Smooth muscle cell (in vitro differentiated cells): ENCODE data around the gene RAB3GAP2. TPM values are rescaled to one million over a fixed set of nuclear protein-coding genes. Genes with fewer than 3 reads are reported as not detected.
"Not testable (repeated sequence)": the region's sequence is repeated elsewhere in the genome, so short reads cannot be mapped to it uniquely, and the experiment has no call there.

Experiments used
- DNase-seq: peaks from one replicate; lab custom pipeline; 2025; ENCODE audit not compliant: unreplicated experiment; lab: John Stamatoyannopoulos, UW
- H2AFZ ChIP-seq: fragments of 200-600 bp; sonication (generic); 2 replicates; pipeline ENCODE4 v1.6.0; 2016; ENCODE audit warnings: antibody characterized with exemption, low read depth, mild to moderate bottlenecking
- H3F3A ChIP-seq: fragments of 200-600 bp; sonication (generic); 2 replicates; pipeline ENCODE4 v1.6.0; 2017; ENCODE audit warnings: antibody characterized with exemption, low read depth
- H3K27ac ChIP-seq: fragments of 200-600 bp; sonication (generic); 2 replicates; pipeline ENCODE4 v1.5.1; 2016; ENCODE audit warnings: low read depth, mild to moderate bottlenecking
- H3K27me3 ChIP-seq: fragments of 200-600 bp; sonication (generic); 2 replicates; pipeline ENCODE4 v1.6.1; 2016; ENCODE audit warnings: low read depth, mild to moderate bottlenecking
- H3K36me3 ChIP-seq: fragments of 200-600 bp; sonication (generic); 2 replicates; pipeline ENCODE4 v1.5.1; 2016; ENCODE audit warnings: low read depth
- H3K4me1 ChIP-seq: fragments of 200-600 bp; sonication (generic); 2 replicates; pipeline ENCODE4 v1.5.1; 2016; ENCODE audit warnings: low read depth
- H3K4me2 ChIP-seq: fragments of 200-600 bp; sonication (generic); 2 replicates; pipeline ENCODE4 v1.6.0; 2016; ENCODE audit warnings: mild to moderate bottlenecking
- H3K4me3 ChIP-seq: fragments of 200-600 bp; sonication (generic); 2 replicates; pipeline ENCODE4 v1.5.1; 2016; ENCODE audit warnings: mild to moderate bottlenecking
- H3K79me2 ChIP-seq: fragments of 200-600 bp; sonication (generic); 2 replicates; pipeline ENCODE4 v1.6.0; 2016; ENCODE audit warnings: low read depth, mild to moderate bottlenecking
- H3K9ac ChIP-seq: fragments of 200-600 bp; sonication (generic); 2 replicates; pipeline ENCODE4 v1.6.0; 2016; ENCODE audit warnings: low read depth
- H3K9me3 ChIP-seq: fragments of 200-600 bp; sonication (generic); replicated peaks from 2 replicates; pipeline ENCODE4 v1.5.1; 2016; ENCODE audit warnings: low read depth
- H4K20me1 ChIP-seq: fragments of 200-600 bp; sonication (generic); 2 replicates; pipeline ENCODE4 v1.6.0; 2016; ENCODE audit warnings: low read depth
- CTCF ChIP-seq: fragments of 200-600 bp; sonication (generic); IDR thresholded peaks from 2 replicates; pipeline ENCODE4 v1.5.1; 2017; ENCODE audit warnings: borderline replicate concordance, mild to moderate bottlenecking, antibody characterized with exemption; ENCODE audit not compliant: insufficient read depth, poor library complexity, severe bottlenecking
- WGBS: methylation state at CpG from one replicate; pipeline ENCODE4 v1.1.7; 2016; ENCODE audit warnings: low lambda C conversion rate; 5-methylcytosine and 5-hydroxymethylcytosine counted together
- polyA plus RNA-seq: library from polyadenylated mRNA; unstranded; fragments of >200 nt; fragmentation: Nextera tagmentation; extraction: Ambion mirVana; gene quantifications from 2 replicates; pipeline ENCODE4 v1.2.1, GENCODE V29; 2016
- total RNA-seq: library from RNA; depleted of rRNA; stranded (reverse); fragments of >200 nt; gene quantifications from 2 replicates; pipeline ENCODE4 v1.2.3, GENCODE V29; 2014

RAB3GAP2 gene
- total and polyA plus RNA-seq, 2 experiments from 2014 or later = 12.9 to 33.0 TPM

- H3K27me3 ChIP-seq = no peaks in the 10 kb centered on the region
- peaks cover 9% of the 10 kb centered on the region for H3K36me3 ChIP-seq
- no peak overlapping the region for H3K9ac ChIP-seq
- no peaks in the 10 kb centered on the region for H3K9me3 ChIP-seq
- no peak overlapping the region for H3K4me2 ChIP-seq
- DNase-seq = no peak
- no peak overlapping the region for H3K4me3 ChIP-seq
- H3K27ac ChIP-seq = no peak overlapping the region
- peaks cover 26% of the 10 kb centered on the region for H3K79me2 ChIP-seq
- H2AFZ ChIP-seq = no peak overlapping the region
- H3F3A ChIP-seq = no peaks in the 10 kb centered on the region
- H4K20me1 ChIP-seq = peaks cover 55% of the 10 kb centered on the region
- WGBS = 96% methylated on average over 3 of the region's 4 CpGs
- no peaks in the 10 kb centered on the region for H3K4me1 ChIP-seq
- no peak for TF ChIP-seq CTCF
Observed at GRCh38 chr1:220213382-220213983, 58.8 kb downstream of the RAB3GAP2 start.

GRCh38 chr1:220207411-220207810 is 64.8 kb downstream of the RAB3GAP2 start:
- H3K4me1 ChIP-seq = no peaks in the 10 kb centered on the region
- peaks cover 7% of the 10 kb centered on the region for H4K20me1 ChIP-seq
- no peaks in the 10 kb centered on the region for H3F3A ChIP-seq
- no peak overlapping the region for H3K27ac ChIP-seq
- peaks cover 41% of the 10 kb centered on the region for H3K36me3 ChIP-seq
- no peak overlapping the region for H3K4me2 ChIP-seq
- no peak for DNase-seq
- H3K9me3 ChIP-seq = peaks cover 4% of the 10 kb centered on the region
- H3K4me3 ChIP-seq = no peak overlapping the region
- H3K9ac ChIP-seq = no peak overlapping the region
- H2AFZ ChIP-seq = no peak overlapping the region
- TF ChIP-seq CTCF = no peak
- H3K79me2 ChIP-seq = no peaks in the 10 kb centered on the region
- H3K27me3 ChIP-seq = no peaks in the 10 kb centered on the region

GRCh38 chr1:220204758-220205157 is 67.5 kb downstream of the RAB3GAP2 start:
- H3K9ac ChIP-seq, H3K4me3 ChIP-seq, H3K79me2 ChIP-seq, H3K27ac ChIP-seq, H3F3A ChIP-seq, H3K27me3 ChIP-seq, H3K9me3 ChIP-seq, H3K4me2 ChIP-seq, DNase-seq, H4K20me1 ChIP-seq, H2AFZ ChIP-seq, H3K4me1 ChIP-seq: not testable (repeated sequence)
- WGBS = 100% methylated on average over 1 of the region's 2 CpGs
- H3K36me3 ChIP-seq = peaks cover 50% of the 10 kb centered on the region

- TF ChIP-seq CTCF = no peak
- Histone ChIP-seq H3K9ac (no peak overlapping the region), H3K27ac (no peak overlapping the region), H3K4me1 (no peaks in the 10 kb centered on the region), H3K4me3 (no peak overlapping the region), H3K79me2 (no peaks in the 10 kb centered on the region), H4K20me1 (no peaks in the 10 kb centered on the region), H3F3A (no peaks in the 10 kb centered on the region), H3K4me2 (no peak overlapping the region), H3K36me3 (peaks cover 50% of the 10 kb centered on the region), H3K9me3 (peaks cover 4% of the 10 kb centered on the region), H2AFZ (no peak overlapping the region), H3K27me3 (no peaks in the 10 kb centered on the region)
- DNase-seq = no peak
- WGBS = 95% methylated on average over 2 of the region's 2 CpGs
Observed at GRCh38 chr1:220203816-220204215, 68.4 kb downstream of the RAB3GAP2 start.
